HG03575 (cell line): ENCODE data around the gene COMMD7.

ENCODE experiments used
- ATAC-seq: cut with Tn5 transposase; IDR thresholded peaks from one replicate; pipeline ENCODE4 v1.9.1; 2021; ENCODE audit not compliant: unreplicated experiment, insufficient number of reproducible peaks, low FRiP score; ENCODE audit errors: extremely low read depth

Gene COMMD7

GRCh38 chr20:32743237-32744112, at the start of gene COMMD7:
Gene COMMD7, minus strand, starts transcription at chr20:32743467. Its CDS starts 76 bp downstream, at chr20:32743391.
- no peak for ATAC-seq

GRCh38 chr20:32792731-32793458, 49.6 kb upstream of the COMMD7 start:
- ATAC-seq, result no peak

DNA sequence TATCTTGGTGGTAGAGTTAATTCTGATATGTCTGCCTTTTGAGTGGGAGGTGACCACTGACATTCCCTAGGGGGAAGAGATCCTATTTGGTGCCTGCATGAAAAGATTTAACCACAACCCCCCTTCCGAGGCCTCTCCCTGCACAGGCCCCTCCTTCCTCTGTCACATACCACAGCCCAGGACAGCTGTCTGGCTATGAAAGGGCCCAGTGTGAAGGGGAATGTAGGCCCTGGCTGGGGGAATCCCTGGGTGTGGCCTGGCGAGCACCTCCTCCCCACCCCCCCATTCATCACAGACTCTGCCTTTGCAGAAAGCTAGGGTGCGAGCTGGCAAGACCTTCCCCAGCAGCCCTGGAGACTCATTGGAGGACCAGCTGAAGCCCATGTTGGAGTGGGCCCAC, 49.0 kb upstream of the COMMD7 start:
- ATAC-seq, result no peak

DNA sequence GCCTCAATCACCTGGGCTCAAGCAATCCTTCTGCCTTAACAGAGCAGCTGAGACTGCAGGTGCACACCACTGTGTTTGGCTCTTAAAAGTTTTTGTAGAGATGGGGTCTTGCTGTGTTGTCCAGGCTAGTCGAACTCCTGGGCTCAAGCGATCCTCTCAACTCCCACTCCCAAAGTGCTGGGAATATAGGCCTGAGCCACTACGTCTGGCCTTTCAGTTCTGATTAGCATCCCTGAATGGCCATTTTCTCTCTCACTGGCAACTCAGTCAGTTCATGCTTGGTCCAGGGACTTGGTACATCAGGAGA, 47.4 kb upstream of the COMMD7 start:
- ATAC-seq, result no peak

DNA sequence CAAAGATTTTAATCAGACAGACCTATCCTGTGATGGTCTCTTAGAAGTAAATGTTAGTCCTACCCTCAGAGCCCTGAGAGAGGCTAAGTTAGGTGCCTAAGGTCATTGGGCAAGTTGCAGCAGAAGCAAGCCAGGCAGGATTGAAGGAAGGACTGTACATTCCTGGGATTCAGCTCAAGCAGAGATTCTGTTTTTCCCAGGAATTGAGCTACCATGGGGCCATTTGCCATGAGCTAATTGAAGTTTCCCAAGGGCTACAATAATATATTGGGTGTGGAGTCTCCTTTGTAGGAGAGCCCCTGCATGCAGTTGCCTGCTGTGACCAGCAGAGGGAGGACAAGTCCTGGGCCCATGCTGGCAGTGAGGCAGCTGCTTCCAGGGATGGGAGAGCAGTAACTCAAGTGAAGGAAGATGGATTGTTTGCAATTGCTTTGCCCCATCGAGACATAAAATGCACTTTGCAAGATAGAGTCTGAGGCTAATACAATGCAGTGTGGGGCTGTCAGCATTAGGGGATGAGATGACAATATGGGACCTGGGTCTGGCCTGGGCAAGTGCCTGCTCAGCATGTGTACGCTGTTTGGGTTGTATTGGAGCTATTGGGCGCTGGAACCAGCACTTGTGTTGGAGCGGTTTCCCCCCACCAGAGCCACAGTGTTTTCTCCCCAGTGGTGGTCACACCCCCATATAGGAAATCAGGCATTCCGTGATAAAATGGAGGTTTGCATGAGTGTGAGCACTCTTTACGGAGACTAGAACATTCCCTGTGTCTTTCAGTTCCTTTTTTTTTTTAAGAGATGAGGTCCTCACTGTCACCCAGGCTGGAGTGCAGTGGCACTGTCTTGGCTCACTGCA, 46.9 kb upstream of the COMMD7 start:
- no peak for ATAC-seq

DNA sequence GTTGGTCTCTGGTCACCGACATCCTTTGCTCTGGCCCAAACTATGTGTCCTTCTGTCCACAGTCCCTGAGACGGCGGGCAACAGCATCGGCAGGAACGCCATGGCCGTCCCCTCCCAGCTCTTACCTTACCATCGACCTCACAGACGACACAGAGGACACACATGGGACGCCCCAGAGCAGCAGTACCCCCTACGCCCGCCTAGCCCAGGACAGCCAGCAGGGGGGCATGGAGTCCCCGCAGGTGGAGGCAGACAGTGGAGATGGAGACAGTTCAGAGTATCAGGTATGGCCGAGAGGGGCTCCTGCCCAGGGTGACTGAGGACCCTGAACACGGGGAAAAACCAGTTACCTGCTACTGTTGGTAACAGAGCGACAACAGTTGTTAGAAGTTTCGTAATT, 43.9 kb upstream of the COMMD7 start:
- no peak for ATAC-seq

GRCh38 chr20:32786059-32786760, 42.9 kb upstream of the COMMD7 start:
- no peak for ATAC-seq

- ATAC-seq, result no peak
Measured at GRCh38 chr20:32784369-32785080, 41.3 kb upstream of the COMMD7 start.

DNA sequence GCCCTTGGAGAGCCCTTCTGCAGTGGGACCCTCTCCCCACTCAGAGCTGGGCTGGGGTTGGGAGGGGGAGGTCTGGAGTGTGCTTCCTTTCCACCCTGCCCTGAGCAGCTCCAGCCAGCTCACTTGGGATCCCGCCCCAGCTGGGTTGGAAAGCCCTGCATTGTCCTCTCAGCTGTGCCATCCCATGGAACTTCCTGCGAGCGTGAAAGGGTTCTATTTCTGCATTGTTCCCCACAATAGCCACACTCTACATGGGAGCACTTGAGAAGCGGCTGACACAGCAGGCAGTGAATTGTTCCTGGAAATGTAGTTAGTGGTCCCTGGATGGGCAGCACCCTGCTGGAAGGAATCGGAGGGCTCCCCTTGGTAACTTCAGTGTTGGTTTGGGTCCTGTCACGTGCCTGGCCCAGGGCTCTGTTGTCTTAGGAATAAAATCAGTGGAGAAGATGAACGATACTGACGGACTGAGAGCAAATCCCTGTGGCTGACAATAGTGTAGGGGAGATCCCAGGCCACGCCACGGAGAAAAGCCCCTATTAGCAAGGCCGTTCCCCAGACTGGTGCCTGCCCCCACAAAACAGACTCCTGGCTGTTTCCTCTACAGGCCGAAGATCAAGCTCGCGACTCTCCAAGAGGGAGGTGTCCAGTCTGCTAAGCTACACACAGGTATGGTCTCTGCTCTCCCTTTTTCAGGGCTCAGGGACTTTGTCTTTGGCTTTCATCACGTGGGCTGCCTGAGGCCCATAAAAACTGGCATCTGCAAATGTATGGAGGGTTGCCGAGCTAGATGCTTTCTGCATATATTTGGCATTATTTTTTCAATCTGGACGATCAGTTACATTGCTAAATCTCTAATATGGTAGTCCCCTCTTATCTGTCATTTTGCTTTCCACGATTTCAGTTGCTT, 37.7 kb upstream of the COMMD7 start:
- ATAC-seq, result no peak

DNA sequence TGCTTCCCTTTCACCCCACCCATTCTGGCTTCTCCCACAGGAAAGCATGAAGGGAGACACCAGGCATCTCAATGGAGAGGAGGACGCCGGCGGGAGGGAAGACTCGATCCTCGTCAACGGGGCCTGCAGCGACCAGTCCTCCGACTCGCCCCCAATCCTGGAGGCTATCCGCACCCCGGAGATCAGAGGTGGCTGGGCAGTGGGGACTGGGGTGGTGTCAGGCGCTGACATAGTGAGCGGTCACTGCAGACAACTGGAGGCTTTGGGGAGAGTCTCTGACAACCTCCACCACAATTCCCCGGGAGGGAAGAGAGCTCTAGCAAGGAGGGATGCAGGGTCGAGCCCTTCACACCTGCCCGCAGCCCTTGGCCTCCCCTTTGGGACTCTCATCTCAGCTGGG, 37.0 kb upstream of the COMMD7 start:
- no peak for ATAC-seq

DNA sequence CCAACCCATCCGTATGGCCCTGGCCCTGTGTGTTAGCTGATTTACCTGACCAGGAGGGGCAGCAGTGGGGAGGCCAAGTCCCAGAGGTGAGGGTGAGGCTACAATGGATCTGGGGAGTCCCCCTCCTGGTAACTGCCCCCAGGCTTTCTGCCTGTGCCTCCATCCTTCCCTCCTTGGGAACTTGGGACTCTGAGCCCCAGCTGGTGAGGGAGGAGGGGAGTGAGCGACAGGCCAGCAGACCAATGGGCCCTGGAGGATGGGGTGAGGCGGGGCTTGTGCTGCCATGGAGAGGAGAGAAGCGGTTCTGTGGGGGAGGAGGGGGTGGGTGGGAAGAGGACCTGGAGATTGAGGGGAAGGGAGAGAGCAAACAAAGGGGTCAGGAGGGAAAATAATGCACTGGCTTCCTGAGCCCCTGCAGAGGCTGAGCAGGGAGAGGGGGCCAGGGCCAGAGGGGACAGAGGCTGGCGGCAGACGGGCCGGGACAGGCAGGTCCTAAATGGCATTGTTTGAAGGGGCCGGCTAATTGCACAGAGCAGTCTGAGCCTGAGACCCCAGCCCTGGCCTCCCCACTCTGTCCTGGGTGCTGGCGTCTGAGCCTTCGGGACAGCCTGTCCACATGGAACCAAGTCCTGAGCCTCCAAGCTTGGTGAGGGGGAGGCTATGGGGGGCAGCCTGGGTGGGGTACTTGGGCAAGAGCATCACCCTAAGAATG, 36.4 kb upstream of the COMMD7 start:
- ATAC-seq, result no peak

DNA sequence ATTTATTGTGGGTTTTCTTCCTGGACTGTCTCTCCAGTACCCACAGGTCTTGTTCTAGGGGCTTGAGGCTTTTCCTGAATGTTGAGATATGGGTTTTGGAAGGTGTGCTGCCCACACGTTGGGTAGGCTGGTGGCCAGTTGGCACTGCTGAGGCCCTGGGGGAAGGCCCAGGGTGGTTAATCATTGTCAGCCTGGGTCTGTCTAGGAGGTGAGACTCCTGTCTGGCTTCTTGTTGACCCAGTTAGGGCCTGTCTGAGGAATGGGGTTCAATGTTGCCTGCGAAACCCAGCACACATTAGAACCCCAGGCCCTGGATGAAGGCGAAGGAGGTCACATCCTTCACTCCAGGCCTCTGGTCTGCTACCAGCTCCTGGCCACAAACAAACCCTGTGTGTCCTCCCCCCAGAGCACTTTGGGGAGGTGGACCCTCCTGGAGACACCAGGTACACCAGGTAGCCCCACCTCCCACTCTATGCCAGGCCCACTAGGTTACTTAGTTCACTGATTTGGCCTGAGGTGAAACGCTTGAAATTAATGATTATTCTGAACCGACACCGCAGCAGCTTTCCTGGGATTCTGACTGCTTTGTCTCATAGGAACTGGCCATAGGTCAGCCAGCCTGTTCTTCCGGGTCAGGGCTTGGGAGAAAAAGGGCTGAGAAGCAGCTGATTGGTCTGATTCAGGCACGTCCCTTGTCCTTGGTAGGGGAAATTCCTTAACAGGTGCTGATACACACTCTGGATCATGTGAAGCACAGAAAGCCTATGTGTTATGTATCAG, 34.1 kb upstream of the COMMD7 start:
- no peak for ATAC-seq

DNA sequence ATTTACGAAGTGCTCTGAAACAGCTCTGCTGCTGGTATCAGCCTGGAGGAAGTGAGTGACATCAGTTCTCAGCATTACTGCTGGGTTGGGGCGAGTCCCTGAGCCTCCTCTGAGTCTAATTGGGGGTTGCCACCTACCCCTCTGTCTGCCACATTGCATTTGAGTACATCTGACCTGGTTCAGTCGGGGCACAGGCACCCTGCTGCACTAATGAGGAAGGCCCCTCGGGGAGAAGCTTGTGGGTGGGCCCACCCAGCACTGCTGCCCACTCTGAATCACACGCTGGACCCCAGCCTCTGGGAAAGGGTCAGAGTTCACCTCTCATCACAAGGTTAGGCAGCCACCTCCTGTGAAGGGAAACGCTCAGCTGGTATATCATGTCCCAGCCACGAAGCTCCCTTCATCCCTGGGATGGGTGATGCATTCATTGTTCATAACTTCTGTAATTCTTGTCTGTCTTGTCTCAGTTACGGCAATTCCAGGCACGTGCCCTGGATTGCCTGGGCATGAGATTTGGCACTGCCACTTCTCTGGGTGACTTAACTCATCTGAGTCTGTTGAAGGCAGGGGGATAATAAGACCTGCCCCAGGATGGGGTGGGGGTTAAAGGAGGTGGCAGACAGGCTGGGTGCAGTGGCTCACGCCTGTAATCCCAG, 32.2 kb upstream of the COMMD7 start:
- no peak for ATAC-seq

DNA sequence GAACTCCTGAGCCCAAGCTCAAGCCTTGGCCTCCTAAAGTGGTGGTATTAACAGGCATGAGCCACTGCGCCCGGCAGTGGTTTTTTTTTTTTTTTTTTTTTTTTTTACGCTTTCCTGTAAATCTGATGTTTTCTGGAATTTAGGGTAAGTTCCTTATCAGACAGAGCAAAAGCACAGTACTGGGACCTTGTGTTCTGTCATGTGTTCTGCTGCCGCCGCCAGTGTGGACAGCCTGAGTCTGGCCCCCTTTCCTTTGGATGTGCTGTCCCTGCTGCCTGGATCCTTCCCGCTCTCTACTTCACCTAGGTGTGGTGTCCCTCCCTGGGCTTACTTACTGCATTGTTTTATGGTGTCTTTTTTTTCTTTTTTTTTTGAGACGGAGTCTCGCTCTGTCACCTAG, 30.6 kb upstream of the COMMD7 start:
- no peak for ATAC-seq

GRCh38 chr20:32773223-32773622, 30.0 kb upstream of the COMMD7 start:
- ATAC-seq, result no peak

- ATAC-seq, result no peak
Measured at GRCh38 chr20:32772046-32772445, 28.8 kb upstream of the COMMD7 start.
